NCI-H1694 (cell line): Measurements from ENCODE around the gene MEF2C.

ENCODE experiments used
- DNase-seq: peaks from one replicate; lab custom pipeline; 2025; lab: John Stamatoyannopoulos, UW

Gene MEF2C

DNA sequence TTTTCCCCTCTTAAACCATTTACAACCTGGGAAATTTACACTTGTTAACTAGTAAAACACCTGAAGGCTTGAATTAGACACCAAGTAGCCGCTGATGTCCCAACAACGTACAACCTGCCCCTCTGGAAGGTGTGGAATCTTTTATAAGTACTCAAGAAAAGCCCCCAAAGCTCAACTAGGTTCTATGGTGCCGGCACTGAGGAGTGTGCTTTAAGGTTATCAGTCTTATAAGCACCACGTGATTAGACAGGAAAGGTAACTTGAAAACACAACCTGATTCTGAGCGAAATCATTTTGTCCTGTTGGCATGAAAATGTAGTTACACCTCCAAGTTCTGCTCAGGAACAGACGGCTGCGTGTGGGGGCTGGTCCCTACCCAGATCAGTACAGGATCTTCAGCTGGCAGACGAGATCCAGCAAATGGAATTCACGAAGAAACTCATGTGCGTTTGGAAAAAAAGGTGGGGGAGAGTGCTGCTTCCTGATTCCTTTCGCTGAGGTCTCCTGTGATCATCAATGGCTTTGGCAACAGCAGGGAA lies 195.5 kb downstream of the MEF2C start:
- no peak for DNase-seq

DNA sequence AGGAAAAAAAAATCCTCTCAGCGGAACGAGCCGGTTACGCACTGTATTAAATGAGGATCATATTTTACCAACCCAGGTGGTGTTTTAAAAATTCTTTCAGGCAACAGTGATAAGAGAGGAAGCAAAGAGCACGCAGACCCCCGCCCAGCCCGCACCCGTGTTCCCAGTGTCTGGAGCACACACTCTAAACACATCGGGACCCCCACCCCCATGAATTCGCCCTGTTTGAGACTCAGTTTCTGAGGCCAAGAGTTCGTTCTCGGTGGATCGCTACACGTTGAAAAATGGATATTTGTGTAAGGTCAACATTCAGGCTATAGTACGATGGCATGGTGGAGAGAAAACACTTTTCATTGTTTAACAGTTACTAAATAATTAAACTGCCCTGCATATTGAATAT lies 196.3 kb downstream of the MEF2C start:
- DNase-seq: no peak

DNA sequence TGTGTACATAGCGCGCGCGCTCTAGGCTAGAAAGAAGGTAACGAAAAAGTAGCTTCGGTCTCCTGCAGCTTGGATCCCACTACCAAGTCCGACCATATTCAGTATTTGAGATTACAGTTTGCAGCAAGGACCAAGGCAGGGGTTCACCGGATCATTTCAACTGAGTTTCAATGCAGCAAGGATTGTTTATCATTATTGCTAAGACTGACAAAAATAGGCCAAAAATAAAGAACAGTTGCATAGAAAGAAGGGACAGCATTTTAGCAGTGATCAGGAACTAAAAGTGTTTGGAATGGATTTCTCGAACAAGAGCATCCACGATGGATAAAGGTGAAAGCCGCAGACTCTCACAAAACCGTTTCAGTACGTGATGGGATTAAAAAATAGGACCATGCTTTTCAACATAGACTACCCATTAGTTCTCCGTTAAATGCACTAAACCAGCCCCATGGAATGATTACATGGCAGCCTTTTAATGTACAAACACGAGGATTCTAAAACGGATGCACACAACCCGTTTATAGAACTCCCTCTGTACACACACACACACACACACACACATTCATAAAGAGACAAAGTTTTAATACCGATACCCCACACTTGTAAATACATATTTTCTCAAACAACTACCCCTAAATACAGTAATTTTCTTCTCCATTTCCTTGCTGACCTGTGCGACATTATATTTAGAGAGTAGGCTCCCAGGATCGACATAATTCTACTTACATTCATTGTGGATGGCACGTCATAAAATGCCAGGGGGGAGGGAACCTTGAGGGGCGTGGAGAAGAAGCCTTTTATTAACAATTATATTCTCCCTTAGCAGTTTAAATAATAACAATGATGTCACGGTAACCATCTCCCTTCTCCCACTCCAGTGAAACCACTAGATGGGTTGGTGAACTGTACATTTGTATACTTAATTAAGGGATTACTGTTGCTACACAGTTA lies 197.1 kb downstream of the MEF2C start:
- no peak for DNase-seq

DNA sequence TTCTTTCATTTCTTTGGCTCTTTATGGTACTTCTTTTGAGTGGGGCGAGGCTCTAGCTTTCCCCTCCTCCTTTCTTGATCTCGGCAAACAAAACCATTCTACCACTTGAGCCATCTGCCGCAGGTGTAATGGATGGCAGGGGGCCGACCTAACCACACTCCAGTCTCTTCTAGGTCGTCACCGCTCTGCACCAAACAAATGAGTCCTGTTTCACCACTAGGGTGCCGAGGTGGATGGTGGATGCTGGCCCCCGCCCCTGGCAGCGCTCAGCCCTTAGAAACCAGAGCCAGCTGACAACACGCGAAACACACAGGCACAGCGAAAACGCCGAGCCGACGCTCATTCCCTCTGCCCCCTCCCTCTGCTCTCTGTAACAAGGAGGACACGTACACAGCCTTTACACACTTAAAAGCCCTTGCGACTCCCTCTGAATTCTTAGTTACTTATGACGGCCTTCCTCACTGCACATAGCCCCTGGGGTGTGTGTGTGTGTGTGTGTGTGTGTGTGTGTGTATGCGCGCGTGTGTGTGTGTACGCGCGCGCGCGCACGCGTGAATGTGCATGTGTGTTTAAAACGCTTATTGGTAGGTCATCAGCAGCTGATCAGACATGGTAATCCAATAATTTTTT lies 199.4 kb downstream of the MEF2C start:
- no peak for DNase-seq

DNA sequence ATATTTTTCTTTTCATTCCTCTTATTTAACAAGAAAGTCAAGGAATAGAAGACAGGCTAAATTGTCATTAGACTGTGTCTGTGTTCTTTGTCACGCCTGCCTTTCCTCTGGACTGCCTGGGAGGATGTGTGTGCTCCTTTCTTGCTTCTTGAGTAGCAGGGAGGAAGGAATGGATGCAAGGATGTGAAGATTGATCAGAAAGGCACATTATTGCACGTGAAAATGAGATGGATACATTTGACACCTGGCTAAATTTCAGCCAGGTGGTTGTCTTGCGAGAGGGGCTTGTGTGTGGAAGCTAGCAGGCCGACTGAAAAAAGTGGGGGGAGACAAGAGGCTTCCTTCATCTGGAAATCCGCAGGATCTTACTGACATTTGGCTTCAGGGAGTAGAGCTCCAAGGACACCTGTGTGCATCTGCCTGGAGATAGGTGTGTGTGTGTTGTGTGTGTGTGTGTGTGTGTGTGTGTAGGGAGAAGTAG lies 200.1 kb downstream of the MEF2C start:
- DNase-seq: no peak

DNA sequence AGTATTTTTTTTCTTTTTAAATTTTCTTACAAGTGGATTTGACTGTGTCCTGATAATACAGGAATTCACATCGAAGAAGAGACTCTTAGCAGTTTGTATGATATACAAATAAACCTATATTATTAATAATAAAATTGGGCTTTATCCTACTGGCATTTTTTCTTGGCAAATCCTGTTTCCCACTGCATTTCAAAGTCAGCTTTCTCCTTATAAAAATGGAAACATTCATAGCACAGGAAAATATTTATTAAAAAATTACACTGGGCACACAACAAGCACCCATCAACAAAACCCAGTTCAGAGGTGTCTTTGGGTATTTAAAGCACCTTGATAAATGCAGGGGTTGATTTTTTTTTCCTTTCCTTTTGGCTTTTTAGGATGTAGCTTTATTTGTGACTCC lies 200.9 kb downstream of the MEF2C start:
- DNase-seq: no peak

DNA sequence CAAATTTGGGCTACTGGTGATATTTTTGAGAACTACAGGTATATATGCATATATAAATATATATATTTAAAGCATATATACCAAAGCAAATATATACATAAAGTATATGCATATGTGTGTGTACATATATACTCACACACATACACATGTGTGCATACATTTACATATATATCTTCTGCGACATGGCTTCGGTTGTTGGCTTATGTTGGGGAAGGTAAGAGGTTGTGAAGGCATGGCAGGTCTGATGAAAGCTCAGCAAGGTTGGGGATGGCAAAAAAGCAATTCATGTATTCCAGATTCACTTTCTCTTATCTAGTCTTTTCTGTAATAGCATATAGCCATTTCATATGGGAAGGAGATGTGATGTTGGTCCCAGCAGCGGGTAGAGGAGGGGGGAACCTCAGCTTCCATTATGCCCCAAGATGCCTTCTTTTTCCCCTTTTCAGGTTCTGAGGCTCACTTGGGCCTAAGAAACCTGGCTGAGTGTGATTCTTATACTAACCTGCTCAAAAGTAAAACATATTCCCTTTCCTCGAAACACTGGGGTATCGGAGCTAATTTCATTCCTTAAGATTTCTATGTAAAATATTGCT lies 201.7 kb downstream of the MEF2C start:
- DNase-seq: no peak

DNA sequence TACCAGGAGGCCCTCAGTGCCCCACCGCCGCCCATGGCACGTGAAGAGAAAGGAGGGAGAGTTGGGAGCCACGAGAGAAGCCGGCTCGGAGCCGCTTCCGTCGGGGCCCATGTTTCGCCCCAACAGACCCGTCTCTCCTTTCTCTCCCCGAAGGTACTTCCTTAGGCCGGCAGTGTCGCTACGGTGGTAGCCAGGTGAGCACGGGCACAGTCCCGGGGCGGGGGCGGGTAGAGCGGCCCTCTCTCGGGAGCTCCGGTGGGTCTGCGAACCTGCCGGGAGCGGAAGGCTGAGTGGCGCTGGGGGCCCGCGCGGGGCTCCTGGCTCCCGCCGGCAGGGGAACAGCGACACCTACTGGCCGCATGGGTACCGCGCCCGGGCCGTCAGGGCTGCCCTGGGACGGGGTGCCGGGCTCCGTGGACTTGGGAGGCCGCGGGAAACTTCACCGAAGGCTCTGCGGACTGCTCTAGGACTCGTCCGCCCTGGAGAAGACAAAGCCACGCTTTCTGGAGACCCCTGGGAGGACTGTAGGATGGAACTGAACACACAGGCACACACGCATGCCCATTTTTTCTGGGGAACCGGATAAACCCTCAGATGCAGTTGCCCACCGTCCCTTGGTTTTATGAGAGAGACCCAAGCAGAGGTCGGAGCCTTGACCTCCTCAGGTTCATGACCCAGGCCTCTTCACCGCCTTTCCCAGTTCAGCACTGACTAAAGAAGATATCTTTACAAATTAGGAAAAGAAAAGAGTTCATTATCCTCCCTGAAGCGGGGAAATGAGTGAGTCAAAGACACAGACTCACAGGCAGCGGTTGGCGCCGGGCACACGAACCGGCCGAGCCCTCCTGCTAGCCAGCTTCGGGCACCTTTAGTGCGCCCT lies 202.5 kb downstream of the MEF2C start:
- DNase-seq: no peak

DNA sequence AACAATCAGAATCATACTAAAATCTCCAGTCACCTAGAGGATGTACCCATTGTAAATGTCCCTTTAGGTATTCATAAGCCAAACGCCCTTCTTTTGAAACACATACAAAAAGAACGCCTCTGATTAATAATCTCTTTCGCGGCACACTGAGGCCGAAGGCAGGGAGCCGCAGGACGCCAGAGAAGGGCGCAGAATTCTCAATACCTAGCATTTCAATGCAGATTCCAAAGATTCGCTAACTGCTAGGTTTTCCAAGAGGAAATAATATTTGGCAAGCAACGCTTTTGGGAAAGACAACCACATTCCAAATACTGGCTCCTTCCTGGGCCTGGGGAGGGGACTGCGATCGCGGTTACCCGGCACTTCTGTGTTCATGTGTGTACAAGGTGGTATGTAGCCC lies 203.3 kb downstream of the MEF2C start:
- DNase-seq: no peak

DNA sequence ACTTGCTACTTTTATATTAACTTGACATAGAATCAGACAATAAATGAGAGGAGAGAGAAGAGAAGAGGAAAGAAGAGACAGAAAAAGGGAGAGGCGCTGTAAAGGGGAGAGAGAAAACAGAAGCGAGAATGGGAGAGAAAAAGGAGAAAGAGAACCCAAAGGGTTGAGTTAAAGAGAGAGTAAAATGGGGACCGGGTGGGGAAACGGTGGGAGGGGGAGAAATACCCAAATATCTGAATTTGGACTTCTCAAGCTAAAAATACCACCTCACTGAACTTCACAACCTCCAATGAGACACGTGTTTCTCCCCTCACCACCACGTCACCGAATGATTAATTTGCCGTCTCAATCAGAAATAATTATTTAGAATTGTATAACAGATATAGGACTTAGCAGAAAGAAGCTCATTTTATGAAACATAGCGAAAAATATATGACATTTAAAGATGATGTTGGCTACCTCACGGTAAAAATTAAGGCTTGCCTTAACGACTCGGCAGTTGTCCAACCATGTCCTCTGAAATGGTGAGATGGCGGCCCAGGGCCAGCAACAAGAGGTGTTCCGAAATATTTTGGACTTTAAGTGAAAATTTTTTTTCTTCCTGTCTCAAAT lies 204.1 kb downstream of the MEF2C start:
- DNase-seq: no peak

DNA sequence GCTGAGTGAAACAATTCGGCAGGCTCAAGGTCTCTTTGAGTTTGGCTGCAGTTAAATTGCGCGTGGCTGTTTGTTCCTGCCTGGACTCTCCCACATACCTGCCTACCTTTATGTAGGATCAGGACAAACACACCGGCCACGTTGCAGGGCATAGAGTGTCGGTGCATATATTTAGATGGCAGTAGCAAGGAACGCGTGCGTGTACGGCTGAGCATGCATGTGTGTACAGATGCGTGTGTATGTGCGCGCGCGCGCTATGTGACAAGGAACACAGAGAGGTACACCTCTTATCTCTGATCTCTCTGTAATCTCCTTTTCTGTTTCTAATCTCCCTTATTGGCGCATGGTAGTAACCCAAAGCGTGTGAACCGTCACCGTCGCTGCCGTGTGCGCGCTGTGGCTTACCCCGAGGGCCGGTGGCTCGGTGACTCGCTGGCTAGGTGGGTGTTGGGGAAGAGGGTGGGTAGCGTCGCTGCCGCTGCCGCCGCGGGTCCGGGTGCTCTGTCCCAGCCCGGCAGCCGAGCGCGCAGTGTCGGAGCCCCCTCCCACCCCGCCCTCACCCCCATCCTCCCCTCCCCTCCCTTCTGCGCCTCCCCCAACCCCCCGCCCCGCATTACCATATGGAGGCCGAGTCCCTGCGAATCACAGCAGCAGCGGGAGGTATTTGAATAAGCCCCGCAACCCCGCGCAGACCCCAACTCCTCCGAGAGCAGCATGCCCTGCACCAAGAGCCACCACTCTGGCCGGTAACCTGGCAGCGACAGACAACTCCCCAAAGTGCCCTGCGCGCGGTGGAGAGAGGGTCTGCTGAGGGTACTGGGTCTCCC lies 204.8 kb downstream of the MEF2C start:
- DNase-seq: no peak

DNA sequence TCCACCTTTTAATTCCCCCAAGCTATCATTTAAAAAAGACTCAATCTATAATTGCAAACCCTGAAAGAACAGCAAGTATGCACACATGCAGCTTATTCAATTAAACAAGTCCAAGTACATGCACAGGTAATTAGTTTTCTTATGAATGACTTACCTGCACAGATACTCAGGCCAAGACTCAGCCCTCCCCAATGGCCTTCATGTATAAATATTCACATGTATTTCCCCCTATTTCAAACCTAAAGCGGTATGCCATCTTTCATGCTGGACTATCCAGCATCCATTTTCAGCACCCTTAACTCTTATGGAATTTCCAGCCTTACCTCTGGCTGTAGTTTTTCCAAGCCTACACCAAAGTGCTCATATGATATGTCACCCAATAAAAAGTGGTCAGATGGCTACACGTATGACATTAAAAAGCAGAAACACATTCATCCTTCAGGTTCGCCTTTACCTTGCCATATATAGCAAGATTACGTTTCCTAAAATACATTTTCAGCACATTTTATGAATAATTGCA lies 205.5 kb downstream of the MEF2C start:
- no peak for DNase-seq

DNA sequence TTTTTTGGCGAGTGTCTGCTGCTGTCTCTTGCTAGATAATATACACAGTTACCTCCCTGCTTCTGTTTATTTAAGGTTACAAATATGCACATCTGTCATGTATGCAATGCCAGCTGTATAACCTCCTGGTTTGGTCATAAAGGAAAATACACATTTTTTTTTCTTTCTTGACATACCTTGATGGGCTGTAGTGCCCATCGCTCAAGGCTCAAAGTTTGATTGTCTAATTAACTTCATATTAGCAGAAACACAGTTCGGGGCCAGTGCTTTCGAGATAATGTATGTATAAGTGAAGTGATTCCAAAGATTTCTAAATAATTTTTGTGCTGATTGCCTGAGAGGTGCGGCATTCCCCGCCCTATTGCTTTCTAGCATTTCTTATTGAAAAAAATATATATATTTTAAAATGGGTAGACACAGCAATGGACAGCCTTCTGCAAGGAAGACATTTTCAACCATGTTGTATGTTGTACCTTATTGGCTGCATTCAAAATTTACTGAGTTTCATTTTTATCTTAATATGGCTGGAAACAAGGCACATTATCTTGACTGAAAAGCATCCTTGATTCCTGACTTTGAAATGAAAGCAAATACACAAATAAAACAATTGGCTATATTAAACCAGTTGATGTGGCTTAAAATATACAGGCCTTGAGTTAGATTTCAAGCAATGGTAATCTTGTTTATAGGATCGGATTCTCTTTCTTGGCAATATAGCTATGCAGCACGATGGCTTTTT lies 206.2 kb downstream of the MEF2C start:
- DNase-seq: no peak

DNA sequence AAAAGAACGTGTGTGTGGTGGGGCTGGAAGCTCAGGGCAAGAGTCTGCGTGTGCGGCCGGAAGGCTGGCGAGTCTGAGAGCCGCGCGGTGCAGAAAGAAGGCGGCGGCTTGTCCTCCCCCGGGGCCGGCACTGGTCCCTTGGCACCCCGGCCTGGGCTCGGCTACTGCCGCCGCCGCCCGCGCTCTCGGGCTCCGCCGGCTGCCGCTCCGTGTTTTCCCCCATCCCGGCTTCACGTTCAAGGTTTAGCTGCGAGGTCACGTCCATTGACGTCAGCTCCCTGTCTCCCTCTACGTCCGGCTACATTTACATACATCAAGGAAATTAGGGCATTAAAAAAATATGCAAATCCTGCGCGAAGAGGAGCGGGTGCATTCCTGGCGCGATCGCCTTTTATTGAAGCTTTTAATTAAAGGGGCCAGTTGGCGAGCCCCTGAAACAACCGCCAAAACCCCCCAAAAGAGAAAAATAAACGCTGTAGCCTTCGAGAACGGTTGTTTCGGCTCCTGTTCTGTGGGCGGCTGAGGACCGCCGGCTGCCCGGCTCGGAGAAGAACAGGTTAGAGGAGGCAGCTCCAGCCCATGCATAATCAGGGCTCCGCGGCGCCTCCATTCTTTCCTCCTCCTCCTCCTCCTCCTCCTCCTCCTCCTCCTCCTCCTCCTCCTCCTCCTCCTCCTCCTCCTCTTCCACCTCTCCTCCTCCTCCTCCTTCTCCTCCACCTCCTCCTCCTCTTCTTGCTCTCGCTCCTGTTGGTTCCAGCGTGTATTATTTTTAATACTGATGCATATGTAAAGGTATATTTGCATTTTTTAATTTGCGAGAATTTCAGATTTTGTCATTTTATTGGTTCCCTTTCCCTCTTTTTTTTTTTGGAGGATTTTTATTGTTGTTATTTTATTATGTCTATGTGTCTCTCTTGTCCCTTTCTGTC lies 207.0 kb downstream of the MEF2C start:
- DNase-seq: no peak

DNA sequence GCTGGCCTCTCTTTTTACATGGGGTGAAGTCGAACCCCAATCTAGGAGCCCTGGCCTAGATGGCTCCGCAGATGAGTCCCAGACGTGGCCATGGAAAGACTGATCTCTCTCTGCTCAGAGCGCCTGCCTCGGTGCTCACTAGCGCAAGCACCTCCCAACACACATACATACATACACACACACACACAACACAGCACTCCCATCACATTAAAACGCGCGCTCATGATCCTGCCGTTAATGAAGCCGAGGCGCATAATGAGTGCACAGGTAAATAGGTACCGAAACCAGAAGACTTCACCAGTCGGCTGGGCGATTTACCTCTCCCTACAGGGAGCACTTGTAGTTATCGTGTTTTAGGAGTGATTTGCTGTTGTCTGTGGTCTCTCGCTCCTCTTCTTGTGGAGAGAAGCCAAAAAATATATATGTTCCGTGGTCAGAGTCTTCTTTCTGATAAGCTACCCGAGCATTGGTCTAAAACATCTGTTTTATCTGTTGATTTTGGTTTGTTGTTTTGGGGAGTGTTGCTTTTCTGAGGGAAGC lies 207.7 kb downstream of the MEF2C start:
- no peak for DNase-seq

DNA sequence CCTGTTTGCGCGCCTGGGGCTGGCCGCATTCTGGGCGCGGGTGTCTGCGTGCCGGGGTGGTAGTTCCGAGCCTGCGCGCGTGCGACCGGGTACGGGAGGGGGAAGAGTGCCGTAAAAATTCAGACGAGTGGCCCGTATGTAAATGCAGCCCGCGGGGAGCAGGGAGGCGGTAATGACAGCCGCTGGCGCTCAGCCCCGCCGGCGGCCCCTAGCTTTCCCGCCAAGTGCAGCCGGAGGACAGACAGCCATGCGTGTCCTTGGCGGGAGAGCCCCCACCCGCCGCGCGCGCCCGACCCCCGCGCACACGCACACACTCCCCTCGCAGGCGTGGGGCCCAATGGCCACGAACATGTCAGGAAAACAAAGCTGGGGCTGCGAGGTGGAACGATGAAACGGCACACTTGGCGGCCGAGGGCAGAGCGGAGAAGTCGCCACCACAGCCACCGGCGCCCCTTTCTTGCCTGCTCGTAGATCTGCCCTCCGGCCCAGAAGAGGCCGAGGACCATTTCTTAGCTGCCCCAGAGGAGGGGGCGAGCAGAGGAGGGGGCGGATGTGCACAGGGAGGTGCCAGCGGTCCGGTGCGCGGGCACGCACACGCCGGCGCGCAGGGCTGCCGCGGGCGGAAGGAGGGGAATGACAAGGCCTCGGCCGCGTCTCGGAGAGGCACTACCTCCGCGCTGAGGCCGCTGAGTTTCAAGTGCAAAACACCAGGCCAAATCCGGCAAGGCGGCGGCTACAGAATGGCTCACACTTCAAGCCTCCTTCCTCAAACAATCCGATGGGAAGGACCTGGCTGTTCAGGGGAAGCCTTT lies 208.4 kb downstream of the MEF2C start:
- DNase-seq: no peak
